Measurements from ENCODE around the gene CHTF18.
"Not testable (repeated sequence)": the region's sequence is repeated elsewhere in the genome, so short reads cannot be mapped to it uniquely, and the experiment has no call there.

The CHTF18 gene

GRCh38 chr16:813204-813915 is 24.9 kb downstream of the CHTF18 start:
- FAIRE-seq (peak; percentile 79), DNase-seq (ENCODE audit: insufficient read length, low spot score) (peak; percentile 66)
- no peak for TF ChIP-seq POLR2A (IDR thresholded peaks at IDR 0.05; ENCODE audit: low read depth, low read length)
- no peak for TF ChIP-seq TAF1 (IDR thresholded peaks at IDR 0.05; ENCODE audit: low read depth, low read length)
- no peak for TF ChIP-seq PAX5 (IDR thresholded peaks at IDR 0.05; ENCODE audit: insufficient read depth, low read length, severe bottlenecking)
- no peak for TF ChIP-seq POU2F2 (IDR thresholded peaks at IDR 0.05; ENCODE audit: low read depth, low read length)
- TF ChIP-seq SPI1 (IDR thresholded peaks at IDR 0.05; ENCODE audit: low read depth, low read length), result no peak
- no peak for TF ChIP-seq POLR2AphosphoS5 (IDR thresholded peaks at IDR 0.05; ENCODE audit: low read depth, low read length)

GRCh38 chr16:813916-814412 is 25.5 kb downstream of the CHTF18 start:
- no peak for FAIRE-seq

GRCh38 chr16:814974-815373 is 26.6 kb downstream of the CHTF18 start:
- FAIRE-seq (no peak), DNase-seq (ENCODE audit: insufficient read length, low spot score) (no peak)
- TF ChIP-seq TAF1 (IDR thresholded peaks at IDR 0.05; ENCODE audit: low read depth, low read length) (no peak), SPI1 (IDR thresholded peaks at IDR 0.05; ENCODE audit: low read depth, low read length) (no peak), POLR2A (IDR thresholded peaks at IDR 0.05; ENCODE audit: low read depth, low read length) (no peak), POLR2AphosphoS5 (IDR thresholded peaks at IDR 0.05; ENCODE audit: low read depth, low read length) (no peak), POU2F2 (IDR thresholded peaks at IDR 0.05; ENCODE audit: low read depth, low read length) (no peak), PAX5 (IDR thresholded peaks at IDR 0.05; ENCODE audit: insufficient read depth, low read length, severe bottlenecking) (no peak)

More at GRCh38 chr16:813916-814412, 25.5 kb downstream of the CHTF18 start:
- DNase-seq (ENCODE audit: insufficient read length, low spot score), result no peak
- TF ChIP-seq SPI1 (IDR thresholded peaks at IDR 0.05; ENCODE audit: low read depth, low read length) (no peak), POLR2AphosphoS5 (IDR thresholded peaks at IDR 0.05; ENCODE audit: low read depth, low read length) (no peak), PAX5 (IDR thresholded peaks at IDR 0.05; ENCODE audit: insufficient read depth, low read length, severe bottlenecking) (no peak), POU2F2 (IDR thresholded peaks at IDR 0.05; ENCODE audit: low read depth, low read length) (no peak), POLR2A (IDR thresholded peaks at IDR 0.05; ENCODE audit: low read depth, low read length) (no peak), TAF1 (IDR thresholded peaks at IDR 0.05; ENCODE audit: low read depth, low read length) (no peak)

- FAIRE-seq, result no peak
- DNase-seq (ENCODE audit: insufficient read length, low spot score), result no peak
- TF ChIP-seq SPI1 (IDR thresholded peaks at IDR 0.05; ENCODE audit: low read depth, low read length), result no peak
- TF ChIP-seq POLR2A (IDR thresholded peaks at IDR 0.05; ENCODE audit: low read depth, low read length), result no peak
- no peak for TF ChIP-seq TAF1 (IDR thresholded peaks at IDR 0.05; ENCODE audit: low read depth, low read length)
- TF ChIP-seq POLR2AphosphoS5 (IDR thresholded peaks at IDR 0.05; ENCODE audit: low read depth, low read length), result no peak
- TF ChIP-seq POU2F2 (IDR thresholded peaks at IDR 0.05; ENCODE audit: low read depth, low read length), result no peak
- no peak for TF ChIP-seq PAX5 (IDR thresholded peaks at IDR 0.05; ENCODE audit: insufficient read depth, low read length, severe bottlenecking)
Measured at GRCh38 chr16:815861-816260, 27.4 kb downstream of the CHTF18 start.

- DNase-seq (ENCODE audit: insufficient read length, low spot score), result no peak
Measured at GRCh38 chr16:817001-817906, 28.8 kb downstream of the CHTF18 start.

GRCh38 chr16:818132-818531 is 29.7 kb downstream of the CHTF18 start:
- no peak for TF ChIP-seq PAX5 (IDR thresholded peaks at IDR 0.05; ENCODE audit: insufficient read depth, low read length, severe bottlenecking)
- no peak for TF ChIP-seq POLR2AphosphoS5 (IDR thresholded peaks at IDR 0.05; ENCODE audit: low read depth, low read length)
- no peak for TF ChIP-seq TAF1 (IDR thresholded peaks at IDR 0.05; ENCODE audit: low read depth, low read length)
- no peak for TF ChIP-seq POLR2A (IDR thresholded peaks at IDR 0.05; ENCODE audit: low read depth, low read length)
- TF ChIP-seq SPI1 (IDR thresholded peaks at IDR 0.05; ENCODE audit: low read depth, low read length), result no peak
- no peak for TF ChIP-seq POU2F2 (IDR thresholded peaks at IDR 0.05; ENCODE audit: low read depth, low read length)
- DNase-seq (ENCODE audit: insufficient read length, low spot score), result no peak
- FAIRE-seq, result no peak

More at GRCh38 chr16:817001-817906, 28.8 kb downstream of the CHTF18 start:
- no peak for TF ChIP-seq POU2F2 (IDR thresholded peaks at IDR 0.05; ENCODE audit: low read depth, low read length)
- TF ChIP-seq POLR2AphosphoS5 (IDR thresholded peaks at IDR 0.05; ENCODE audit: low read depth, low read length), result no peak
- TF ChIP-seq PAX5 (IDR thresholded peaks at IDR 0.05; ENCODE audit: insufficient read depth, low read length, severe bottlenecking), result no peak
- FAIRE-seq, result no peak

GRCh38 chr16:818592-818991 is 30.2 kb downstream of the CHTF18 start:
- FAIRE-seq, result peak; percentile 96
- no peak for DNase-seq (ENCODE audit: insufficient read length, low spot score)
- TF ChIP-seq TAF1 (IDR thresholded peaks at IDR 0.05; ENCODE audit: low read depth, low read length) (no peak), POU2F2 (IDR thresholded peaks at IDR 0.05; ENCODE audit: low read depth, low read length) (no peak), SPI1 (IDR thresholded peaks at IDR 0.05; ENCODE audit: low read depth, low read length) (no peak), POLR2A (IDR thresholded peaks at IDR 0.05; ENCODE audit: low read depth, low read length) (no peak), PAX5 (IDR thresholded peaks at IDR 0.05; ENCODE audit: insufficient read depth, low read length, severe bottlenecking) (no peak), POLR2AphosphoS5 (IDR thresholded peaks at IDR 0.05; ENCODE audit: low read depth, low read length) (no peak)

GRCh38 chr16:819336-820043 is 31.1 kb downstream of the CHTF18 start:
- FAIRE-seq, result no peak
- no peak for DNase-seq (ENCODE audit: insufficient read length, low spot score)
- TF ChIP-seq SPI1 (IDR thresholded peaks at IDR 0.05; ENCODE audit: low read depth, low read length) (no peak), TAF1 (IDR thresholded peaks at IDR 0.05; ENCODE audit: low read depth, low read length) (no peak), POLR2AphosphoS5 (IDR thresholded peaks at IDR 0.05; ENCODE audit: low read depth, low read length) (no peak), PAX5 (IDR thresholded peaks at IDR 0.05; ENCODE audit: insufficient read depth, low read length, severe bottlenecking) (no peak), POLR2A (IDR thresholded peaks at IDR 0.05; ENCODE audit: low read depth, low read length) (no peak), POU2F2 (IDR thresholded peaks at IDR 0.05; ENCODE audit: low read depth, low read length) (no peak)

- DNase-seq (ENCODE audit: insufficient read length, low spot score); FAIRE-seq: not testable (repeated sequence)
Measured at GRCh38 chr16:820044-820408, 31.6 kb downstream of the CHTF18 start.

Data from GM12891 (cell line).